ENCODE results near the gene TNFAIP8. TPM values are rescaled to one million over a fixed set of nuclear protein-coding genes. Genes with fewer than 3 reads are reported as not detected.

The TNFAIP8 gene
- total and polyA plus RNA-seq, 2 experiments from 2014 or later = 18.3 to 37.6 TPM

DNA sequence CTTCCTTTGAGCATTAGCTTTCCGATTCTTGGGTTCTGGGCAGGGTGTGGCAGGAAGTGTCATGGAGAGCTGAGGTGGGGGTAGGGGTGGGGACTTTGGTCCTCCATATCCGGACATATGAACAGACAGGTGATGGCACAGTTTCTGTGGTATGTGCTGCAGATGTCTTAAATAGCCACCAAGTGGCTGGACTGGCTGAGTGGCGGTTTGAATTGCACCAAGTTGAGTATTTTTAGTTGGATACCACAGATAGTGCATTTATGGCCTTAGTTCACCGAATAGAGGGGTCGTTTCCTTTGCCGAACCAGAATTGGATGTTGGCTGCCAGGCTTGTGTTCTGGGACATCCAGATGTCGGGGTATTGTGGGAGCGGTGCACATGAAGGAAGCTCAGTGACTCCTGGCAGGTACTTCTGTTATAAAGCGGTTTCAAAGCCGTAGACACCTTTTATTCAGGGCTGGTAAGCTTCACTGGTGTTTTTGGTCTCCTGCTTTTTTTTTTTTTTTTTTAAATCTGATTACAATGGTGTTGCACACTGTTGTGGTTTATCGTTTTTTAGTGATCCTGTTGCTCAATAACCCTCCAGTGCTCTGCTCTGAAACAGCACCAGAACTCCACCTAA is 15.1 kb upstream of the TNFAIP8 start:
- Histone ChIP-seq H3K4me3 (no peak overlapping the region), H3K4me1 (ENCODE audit: insufficient read depth) (peaks cover 16% of the 10 kb centered on the region), H3K9me3 (ENCODE audit: low read depth) (no peaks in the 10 kb centered on the region), H2AFZ (no peak overlapping the region), H3K27me3 (no peaks in the 10 kb centered on the region), H3K4me2 (no peak overlapping the region), H3K36me3 (replicated peaks; ENCODE audit: insufficient read depth, low read depth) (no peaks in the 10 kb centered on the region), H3K9me2 (replicated peaks; ENCODE audit: insufficient read depth) (no peaks in the 10 kb centered on the region), H3K79me2 (peaks cover 17% of the 10 kb centered on the region), H3K27ac (no peak overlapping the region), H4K20me1 (ENCODE audit: insufficient read depth, poor library complexity, severe bottlenecking) (no peaks in the 10 kb centered on the region)
- TF ChIP-seq EZH2phosphoT487 (IDR thresholded peaks at IDR 0.05; ENCODE audit: low read depth, severe bottlenecking, unreplicated experiment) (no peak), EZH2 (IDR thresholded peaks at IDR 0.05; ENCODE audit: borderline replicate concordance) (no peak)
- TF ChIP-seq, protein P1, sequence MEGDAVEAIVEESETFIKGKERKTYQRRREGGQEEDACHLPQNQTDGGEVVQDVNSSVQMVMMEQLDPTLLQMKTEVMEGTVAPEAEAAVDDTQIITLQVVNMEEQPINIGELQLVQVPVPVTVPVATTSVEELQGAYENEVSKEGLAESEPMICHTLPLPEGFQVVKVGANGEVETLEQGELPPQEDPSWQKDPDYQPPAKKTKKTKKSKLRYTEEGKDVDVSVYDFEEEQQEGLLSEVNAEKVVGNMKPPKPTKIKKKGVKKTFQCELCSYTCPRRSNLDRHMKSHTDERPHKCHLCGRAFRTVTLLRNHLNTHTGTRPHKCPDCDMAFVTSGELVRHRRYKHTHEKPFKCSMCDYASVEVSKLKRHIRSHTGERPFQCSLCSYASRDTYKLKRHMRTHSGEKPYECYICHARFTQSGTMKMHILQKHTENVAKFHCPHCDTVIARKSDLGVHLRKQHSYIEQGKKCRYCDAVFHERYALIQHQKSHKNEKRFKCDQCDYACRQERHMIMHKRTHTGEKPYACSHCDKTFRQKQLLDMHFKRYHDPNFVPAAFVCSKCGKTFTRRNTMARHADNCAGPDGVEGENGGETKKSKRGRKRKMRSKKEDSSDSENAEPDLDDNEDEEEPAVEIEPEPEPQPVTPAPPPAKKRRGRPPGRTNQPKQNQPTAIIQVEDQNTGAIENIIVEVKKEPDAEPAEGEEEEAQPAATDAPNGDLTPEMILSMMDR (IDR thresholded peaks at IDR 0.05; ENCODE audit: poor library complexity) = no peak
- no peak for DNase-seq (ENCODE audit: low spot score)
- WGBS (ENCODE audit: low lambda C conversion rate, missing lambda C conversion rate) = 94% methylated on average over 11 of the region's 11 CpGs

DNA sequence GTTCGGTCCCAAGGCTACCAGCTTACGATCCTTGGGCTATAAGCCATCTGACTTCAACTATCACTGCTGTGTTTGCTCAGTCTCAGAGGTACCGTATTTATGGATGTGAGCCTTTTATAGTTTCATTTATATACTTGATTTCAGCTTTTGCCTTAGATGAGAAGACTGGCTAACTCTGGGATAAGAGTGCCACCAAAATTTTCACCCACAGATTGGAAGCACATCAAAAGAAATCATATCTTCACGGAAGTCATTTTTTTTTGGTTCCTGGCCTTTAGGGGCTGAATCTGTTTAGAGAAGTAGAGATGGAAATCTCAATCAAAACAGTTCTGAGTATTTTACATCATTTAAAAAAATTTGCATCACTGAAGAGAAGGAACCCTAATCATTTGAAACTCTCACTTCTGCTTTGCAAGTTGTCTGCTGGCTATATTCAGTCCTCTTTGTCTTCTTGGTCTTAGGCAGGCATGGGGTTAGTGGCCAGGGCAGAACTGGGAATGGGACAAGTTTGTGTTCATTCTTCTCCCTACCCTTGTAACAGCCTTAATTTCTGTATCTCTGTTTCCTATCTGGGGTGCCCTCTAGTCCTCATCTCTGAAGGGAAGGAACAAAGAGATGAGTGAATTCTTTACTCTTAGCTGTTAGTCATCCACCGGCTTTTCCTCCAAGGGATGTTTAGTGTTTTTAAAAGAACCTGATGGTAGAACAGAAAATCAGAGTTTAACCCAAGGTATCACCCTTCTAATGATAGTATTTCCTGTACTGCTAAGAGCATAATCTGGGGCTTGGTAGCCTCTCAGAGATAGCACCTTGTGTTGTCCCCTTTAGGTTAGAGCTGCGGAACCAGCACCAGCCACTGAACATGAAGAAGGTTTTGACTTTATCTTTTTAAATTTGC is 14.1 kb upstream of the TNFAIP8 start:
- peaks cover 16% of the 10 kb centered on the region for H3K4me1 ChIP-seq (ENCODE audit: insufficient read depth)
- no peak overlapping the region for H3K4me3 ChIP-seq

DNA sequence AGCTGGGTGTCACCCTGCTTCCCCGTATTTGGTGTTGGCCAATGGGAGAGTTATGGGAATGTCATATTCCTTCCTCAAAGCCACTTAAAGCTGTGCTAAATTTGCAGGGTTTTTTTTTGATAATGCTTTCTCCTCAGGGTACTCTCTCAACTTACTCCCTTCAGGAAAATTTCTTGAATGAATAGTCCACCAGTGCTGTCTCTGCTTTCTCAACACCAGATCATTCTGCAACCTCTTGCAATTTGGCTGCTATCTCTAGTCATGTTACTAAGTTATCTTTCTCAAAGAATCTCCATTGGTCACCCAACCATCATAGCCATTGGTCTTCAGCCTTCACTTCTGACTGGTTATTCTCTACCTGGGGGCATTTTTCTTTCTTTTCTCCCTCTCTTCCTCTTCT is 13.4 kb upstream of the TNFAIP8 start:
- no peaks in the 10 kb centered on the region for H3K36me3 ChIP-seq (replicated peaks; ENCODE audit: insufficient read depth, low read depth)
- peaks cover 17% of the 10 kb centered on the region for H3K79me2 ChIP-seq
- H3K9me3 ChIP-seq (ENCODE audit: low read depth) = no peaks in the 10 kb centered on the region
- no peak overlapping the region for H3K4me3 ChIP-seq
- no peaks in the 10 kb centered on the region for H3K9me2 ChIP-seq (replicated peaks; ENCODE audit: insufficient read depth)
- no peak overlapping the region for H2AFZ ChIP-seq
- 69% methylated on average over 1 of the region's 1 CpG for WGBS (ENCODE audit: low lambda C conversion rate, missing lambda C conversion rate)
- no peak overlapping the region for H3K4me2 ChIP-seq
- H4K20me1 ChIP-seq (ENCODE audit: insufficient read depth, poor library complexity, severe bottlenecking) = no peaks in the 10 kb centered on the region
- TF ChIP-seq EZH2phosphoT487 (IDR thresholded peaks at IDR 0.05; ENCODE audit: low read depth, severe bottlenecking, unreplicated experiment) (no peak), EZH2 (IDR thresholded peaks at IDR 0.05; ENCODE audit: borderline replicate concordance) (no peak)
- TF ChIP-seq, protein P1 (IDR thresholded peaks at IDR 0.05; ENCODE audit: poor library complexity) = no peak
- no peak for DNase-seq (ENCODE audit: low spot score)
- H3K4me1 ChIP-seq (ENCODE audit: insufficient read depth) = peaks cover 14% of the 10 kb centered on the region
- no peaks in the 10 kb centered on the region for H3K27me3 ChIP-seq
- H3K27ac ChIP-seq = no peak overlapping the region

More for the DNA sequence above, 14.1 kb upstream of the TNFAIP8 start:
- H3K27me3 ChIP-seq = no peaks in the 10 kb centered on the region
- H3K9me3 ChIP-seq (ENCODE audit: low read depth) = no peaks in the 10 kb centered on the region
- H3K79me2 ChIP-seq = peaks cover 17% of the 10 kb centered on the region
- no peaks in the 10 kb centered on the region for H4K20me1 ChIP-seq (ENCODE audit: insufficient read depth, poor library complexity, severe bottlenecking)
- H3K36me3 ChIP-seq (replicated peaks; ENCODE audit: insufficient read depth, low read depth) = no peaks in the 10 kb centered on the region
- no peak overlapping the region for H3K4me2 ChIP-seq
- DNase-seq (ENCODE audit: low spot score) = no peak
- no peak overlapping the region for H2AFZ ChIP-seq
- WGBS (ENCODE audit: low lambda C conversion rate, missing lambda C conversion rate) = 88% methylated on average over 6 of the region's 6 CpGs
- TF ChIP-seq EZH2phosphoT487 (IDR thresholded peaks at IDR 0.05; ENCODE audit: low read depth, severe bottlenecking, unreplicated experiment) (no peak), EZH2 (IDR thresholded peaks at IDR 0.05; ENCODE audit: borderline replicate concordance) (no peak)
- TF ChIP-seq, protein P1 (IDR thresholded peaks at IDR 0.05; ENCODE audit: poor library complexity) = no peak
- no peaks in the 10 kb centered on the region for H3K9me2 ChIP-seq (replicated peaks; ENCODE audit: insufficient read depth)
- no peak overlapping the region for H3K27ac ChIP-seq
